Right lobe of liver (tissue), 6 donors: Measurements from ENCODE around the gene MYO1D. TPM values are rescaled to one million over a fixed set of nuclear protein-coding genes. Genes with fewer than 3 reads are reported as not detected.

Experiments used
- ATAC-seq, 4 donors: fragments of 200-7000 bp; cut with Tn5 transposase; one replicate each; pipeline ENCODE4 v1.9.1; 2020; ENCODE audit warnings: mild to moderate bottlenecking in 4 of 4, moderate library complexity in 4 of 4
- DNase-seq, 3 donors: peaks; one replicate each; pipeline ENCODE4 v3.0.0-alpha.2; 2020
- H3K27ac ChIP-seq, 3 donors: fragments of 200-600 bp; one replicate each; pipeline ENCODE4 v1.8.0; 2022
- H3K27me3 ChIP-seq, 2 donors: fragments of 200-600 bp; one replicate each; pipeline ENCODE4 v1.8.0; 2022
- H3K36me3 ChIP-seq, 4 donors: fragments of 200-600 bp; sonication (generic) in 1 of 4; one replicate each; pipeline versions ENCODE4 v1.5.1 to v1.8.0; 2017 to 2022; ENCODE audit warnings: control low read depth in 1 of 4
- H3K4me1 ChIP-seq, 4 donors: fragments of 200-600 bp; sonication (generic) in 1 of 4; one replicate each; pipeline versions ENCODE4 v1.5.1 to v1.8.0; 2017 to 2022; ENCODE audit warnings: control low read depth in 1 of 4
- H3K4me3 ChIP-seq, 3 donors: fragments of 200-600 bp; one replicate each; pipeline ENCODE4 v1.8.0; 2022
- H3K9me3 ChIP-seq, 4 donors: fragments of 200-600 bp; sonication (generic) in 1 of 4; one replicate each; pipeline versions ENCODE4 v1.5.1 to v1.8.0; 2017 to 2022; ENCODE audit warnings: control low read depth in 1 of 4
- POLR2A ChIP-seq: fragments of 450-650 bp; IDR thresholded peaks from one replicate; pipeline ENCODE4 v1.6.1; 2017; ENCODE audit warnings: antibody characterized with exemption, mild to moderate bottlenecking
- WGBS: methylation state at CpG from one replicate; pipeline ENCODE4 v1.1.6; 2018; ENCODE audit warnings: low coverage, low lambda C conversion rate; ENCODE audit not compliant: insufficient coverage; ENCODE audit errors: missing lambda C conversion rate; 5-methylcytosine and 5-hydroxymethylcytosine counted together
- intact Hi-C, 2 donors: fragments of 100-400 bp; cut with DNase I; formaldehyde crosslinking; loops; one replicate each; pipeline versions ENCODE4 v1.11.2 to v1.14.1; 2022
- total RNA-seq, 6 experiments: library from RNA; depleted of rRNA in 2 of 6; stranded (reverse); fragments of >200 nt in 2 of 6; fragmentation: NEBNext Ultra II Directional in 3 of 6; extraction: Animal tissue kit (Norgen Biotek cat#: 25700) in 3 of 6; gene quantifications; one replicate each; pipeline versions ENCODE4 v1.1.0 to v1.2.4, GENCODE V29; 2016 to 2023
- TF ChIP-seq, protein P1 (sequence below), 4 donors: fragments of 200-600 bp in 3 of 4; fragments of 450-650 bp in 1 of 4; IDR thresholded peaks; one replicate each; pipeline versions ENCODE4 v1.5.1 to v1.8.0; 2016 to 2022; ENCODE audit warnings: antibody characterized with exemption in 4 of 4, mild to moderate bottlenecking in 2 of 4
- donor health status: DM: no; HTN: yes; CAD: no.
- donor health status: DM: no; HTN: no; CAD: no.
- donor health status: DM: no; HTN: no; CAD: no.
- donor health status: DM: no; HTN: yes; CAD: no.
- donor health status: DM: no; HTN: yes; CAD: no.

The MYO1D gene
- total RNA-seq, 6 experiments from 2014 or later: 17.6 to 25.7 (median 21.0) TPM

GRCh38 chr17:32815460-32815859 is 61.5 kb downstream of the MYO1D start:
- no peaks in the 10 kb centered on the region for H3K36me3 ChIP-seq
- H3K4me3 ChIP-seq: no peak overlapping the region
- peak; percentile 38 to 59 (median 48) for ATAC-seq
- TF ChIP-seq, protein P1, sequence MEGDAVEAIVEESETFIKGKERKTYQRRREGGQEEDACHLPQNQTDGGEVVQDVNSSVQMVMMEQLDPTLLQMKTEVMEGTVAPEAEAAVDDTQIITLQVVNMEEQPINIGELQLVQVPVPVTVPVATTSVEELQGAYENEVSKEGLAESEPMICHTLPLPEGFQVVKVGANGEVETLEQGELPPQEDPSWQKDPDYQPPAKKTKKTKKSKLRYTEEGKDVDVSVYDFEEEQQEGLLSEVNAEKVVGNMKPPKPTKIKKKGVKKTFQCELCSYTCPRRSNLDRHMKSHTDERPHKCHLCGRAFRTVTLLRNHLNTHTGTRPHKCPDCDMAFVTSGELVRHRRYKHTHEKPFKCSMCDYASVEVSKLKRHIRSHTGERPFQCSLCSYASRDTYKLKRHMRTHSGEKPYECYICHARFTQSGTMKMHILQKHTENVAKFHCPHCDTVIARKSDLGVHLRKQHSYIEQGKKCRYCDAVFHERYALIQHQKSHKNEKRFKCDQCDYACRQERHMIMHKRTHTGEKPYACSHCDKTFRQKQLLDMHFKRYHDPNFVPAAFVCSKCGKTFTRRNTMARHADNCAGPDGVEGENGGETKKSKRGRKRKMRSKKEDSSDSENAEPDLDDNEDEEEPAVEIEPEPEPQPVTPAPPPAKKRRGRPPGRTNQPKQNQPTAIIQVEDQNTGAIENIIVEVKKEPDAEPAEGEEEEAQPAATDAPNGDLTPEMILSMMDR (IDR thresholded peaks at IDR 0.05): no peak
- no peak for TF ChIP-seq POLR2A
- no peaks in the 10 kb centered on the region for H3K4me1 ChIP-seq
- H3K27me3 ChIP-seq: no peaks in the 10 kb centered on the region
- DNase-seq: no peak
- WGBS: 58% methylated on average over 3 of the region's 3 CpGs
- H3K9me3 ChIP-seq: no peaks in the 10 kb centered on the region
- no peak overlapping the region for H3K27ac ChIP-seq
- intact Hi-C loops: no loop called here

DNA sequence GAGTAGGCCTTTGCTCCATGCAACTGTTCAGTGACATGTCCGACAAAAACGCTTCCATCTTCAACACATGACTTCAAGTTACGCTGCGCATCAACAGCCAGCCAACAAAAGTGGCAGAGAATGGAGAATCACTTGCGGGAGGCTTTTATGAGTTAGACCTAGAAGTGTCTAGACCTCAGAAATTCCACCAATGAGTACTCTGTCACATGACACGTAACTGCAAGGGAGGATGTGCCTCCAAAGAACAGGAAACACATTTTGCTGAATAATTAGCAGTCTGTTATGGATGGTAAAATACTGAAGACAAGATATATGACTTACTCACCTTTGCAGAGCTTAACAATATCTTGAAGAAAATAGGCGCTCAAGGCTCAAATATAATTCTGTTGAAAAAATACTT is 62.1 kb downstream of the MYO1D start:
- no peak for DNase-seq
- no peak for ATAC-seq
- Histone ChIP-seq H3K4me1 (no peaks in the 10 kb centered on the region), H3K27ac (no peak overlapping the region), H3K27me3 (no peaks in the 10 kb centered on the region), H3K9me3 (no peaks in the 10 kb centered on the region), H3K4me3 (no peak overlapping the region), H3K36me3 (no peaks in the 10 kb centered on the region)
- intact Hi-C loops: no loop called here
- WGBS: 85% methylated on average over 6 of the region's 7 CpGs
- TF ChIP-seq POLR2A: no peak
- TF ChIP-seq, protein P1 (IDR thresholded peaks at IDR 0.05): no peak

DNA sequence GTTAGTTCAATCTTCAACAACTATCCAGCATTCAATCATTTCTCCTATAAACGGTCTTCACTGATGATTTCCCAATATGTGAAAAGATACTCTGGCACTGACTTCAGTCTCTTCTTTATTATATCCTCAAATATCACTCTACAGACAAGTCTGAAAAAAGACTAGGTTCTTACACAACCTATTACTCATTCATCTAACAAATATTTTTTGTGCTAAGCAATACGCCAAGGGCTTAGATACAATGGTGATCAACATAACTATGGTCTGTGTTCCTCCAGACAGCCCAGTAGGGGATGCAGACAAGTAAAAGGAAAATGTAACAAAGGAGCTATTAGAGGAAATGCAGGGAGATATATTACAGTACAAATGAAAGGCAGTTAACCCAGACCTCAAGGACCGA is 63.9 kb downstream of the MYO1D start:
- Histone ChIP-seq H3K9me3 (no peaks in the 10 kb centered on the region), H3K27ac (no peak overlapping the region), H3K4me1 (no peaks in the 10 kb centered on the region), H3K36me3 (no peaks in the 10 kb centered on the region), H3K27me3 (no peaks in the 10 kb centered on the region), H3K4me3 (no peak overlapping the region)
- 84% methylated on average over 3 of the region's 3 CpGs for WGBS
- no peak for DNase-seq
- intact Hi-C loops: no loop called here
- TF ChIP-seq, protein P1 (IDR thresholded peaks at IDR 0.05): no peak
- TF ChIP-seq POLR2A: no peak
- peak in 1 of 4 donors; percentile 19 for ATAC-seq

DNA sequence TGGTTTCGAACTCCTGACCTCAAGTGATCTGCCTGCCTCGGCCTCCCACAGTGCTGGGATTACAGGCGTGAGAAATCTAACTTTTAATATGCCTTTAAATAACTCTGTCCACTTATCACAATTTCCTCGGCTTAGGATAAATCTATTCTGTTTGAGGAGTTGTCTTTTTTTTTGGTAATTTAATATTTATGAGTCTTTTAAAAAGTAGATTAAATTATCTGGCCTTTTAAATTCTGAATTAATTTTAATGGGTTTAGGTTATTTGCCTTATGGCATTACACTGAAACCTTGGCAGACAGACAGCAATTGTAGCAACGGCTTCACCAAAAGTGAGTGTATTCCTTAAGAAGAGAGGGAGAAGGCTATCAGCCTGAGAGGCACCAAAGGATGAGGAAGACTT is 66.2 kb downstream of the MYO1D start:
- Histone ChIP-seq H3K9me3 (no peaks in the 10 kb centered on the region), H3K4me3 (no peak overlapping the region), H3K27me3 (no peaks in the 10 kb centered on the region), H3K27ac (no peak overlapping the region), H3K36me3 (no peaks in the 10 kb centered on the region), H3K4me1 (no peaks in the 10 kb centered on the region)
- ATAC-seq (no peak), DNase-seq (no peak)
- TF ChIP-seq, protein P1 (IDR thresholded peaks at IDR 0.05): no peak
- intact Hi-C loops: no loop called here
- 95% methylated on average over 5 of the region's 5 CpGs for WGBS

GRCh38 chr17:32807577-32807976 is 69.3 kb downstream of the MYO1D start:
- intact Hi-C loops: no loop called here
- H3K27me3 ChIP-seq: no peaks in the 10 kb centered on the region
- H3K9me3 ChIP-seq: no peaks in the 10 kb centered on the region
- ATAC-seq (no peak), DNase-seq (no peak)
- 77% methylated on average over 3 of the region's 3 CpGs for WGBS
- H3K4me1 ChIP-seq: no peaks in the 10 kb centered on the region
- H3K36me3 ChIP-seq: no peaks in the 10 kb centered on the region
- no peak overlapping the region for H3K27ac ChIP-seq
- no peak overlapping the region for H3K4me3 ChIP-seq
- no peak for TF ChIP-seq POLR2A
- TF ChIP-seq, protein P1 (IDR thresholded peaks at IDR 0.05): no peak
